GM18526 (cell line): Measurements from ENCODE around the gene BNC2.

Source experiments
- POLR2A ChIP-seq: IDR thresholded peaks from 3 replicates; pipeline ENCODE4 v1.6.1; 2011; ENCODE audit not compliant: insufficient read length; ENCODE audit errors: extremely low read depth

BNC2 gene

DNA sequence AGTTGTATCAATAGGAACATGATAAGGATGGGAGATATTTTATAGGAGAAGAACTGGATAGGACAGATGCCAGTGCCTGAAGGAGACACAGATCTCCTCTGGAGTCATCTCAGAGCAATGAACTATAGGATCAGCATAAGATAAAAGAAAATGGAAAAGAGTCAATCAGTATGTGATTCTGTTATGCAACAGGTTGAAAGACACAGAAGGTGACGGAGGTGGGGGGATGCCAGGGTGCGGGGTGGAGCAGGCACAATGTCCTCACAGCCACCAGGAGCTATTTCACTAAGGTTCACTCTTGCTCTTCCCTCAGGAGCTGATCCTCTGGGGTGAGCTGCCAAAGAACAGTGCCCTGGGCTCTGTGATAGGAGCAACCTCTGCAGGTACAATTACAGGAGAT, 179.8 kb downstream of the BNC2 start:
- TF ChIP-seq POLR2A: no peak

GRCh38 chr9:16690205-16690604, 180.3 kb downstream of the BNC2 start:
- no peak for TF ChIP-seq POLR2A

GRCh38 chr9:16689351-16689938, 181.0 kb downstream of the BNC2 start:
- no peak for TF ChIP-seq POLR2A

GRCh38 chr9:16688814-16689213, 181.7 kb downstream of the BNC2 start:
- no peak for TF ChIP-seq POLR2A

- TF ChIP-seq POLR2A: no peak
Observed at GRCh38 chr9:16687678-16688369, 182.6 kb downstream of the BNC2 start.

GRCh38 chr9:16683326-16683725, 187.1 kb downstream of the BNC2 start:
- no peak for TF ChIP-seq POLR2A

DNA sequence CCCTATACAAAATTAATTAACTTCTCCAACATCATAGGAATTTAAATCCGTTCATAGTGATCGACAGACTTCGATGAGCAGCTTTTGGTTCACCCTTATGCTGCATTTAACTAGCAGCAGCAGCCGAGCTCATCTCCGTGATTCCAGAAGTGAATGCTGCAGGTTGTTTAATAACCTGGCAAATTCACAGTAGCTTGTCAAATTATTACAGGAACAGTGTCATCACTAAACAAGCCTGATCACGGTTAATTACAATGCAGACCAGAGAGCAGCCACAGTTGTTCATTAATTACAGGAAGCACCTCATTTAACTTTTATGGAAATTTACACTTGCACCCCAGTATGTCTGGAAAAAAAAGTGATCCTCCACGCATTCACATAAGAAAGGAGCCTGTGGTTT, 188.2 kb downstream of the BNC2 start:
- no peak for TF ChIP-seq POLR2A

- no peak for TF ChIP-seq POLR2A
Observed at GRCh38 chr9:16681652-16681987, 188.8 kb downstream of the BNC2 start.

- TF ChIP-seq POLR2A: no peak
Observed at GRCh38 chr9:16680975-16681651, 189.4 kb downstream of the BNC2 start.

DNA sequence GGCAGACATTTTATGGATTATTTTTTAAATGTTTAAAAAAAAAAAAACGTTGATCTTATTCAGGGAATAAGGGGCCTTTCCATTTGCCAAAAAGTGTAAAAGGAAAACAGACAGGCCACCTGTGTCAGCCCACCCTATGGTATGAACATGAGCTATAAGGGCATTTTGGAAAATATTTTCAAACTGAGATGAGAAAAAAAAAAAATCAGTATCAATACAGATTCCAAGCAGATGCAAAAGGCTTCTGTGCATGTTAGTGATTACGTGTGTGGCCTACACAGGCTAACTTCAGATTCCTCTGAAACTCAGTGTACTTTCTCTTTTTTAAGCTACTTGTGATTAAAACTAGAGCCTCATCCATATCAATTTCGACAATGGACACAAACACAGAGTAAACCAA, 189.9 kb downstream of the BNC2 start:
- TF ChIP-seq POLR2A: no peak

- no peak for TF ChIP-seq POLR2A
Observed at GRCh38 chr9:16679327-16679821, 191.1 kb downstream of the BNC2 start.

GRCh38 chr9:16676519-16676918, 194.0 kb downstream of the BNC2 start:
- no peak for TF ChIP-seq POLR2A

- TF ChIP-seq POLR2A: no peak
Observed at GRCh38 chr9:16675131-16675530, 195.3 kb downstream of the BNC2 start.

GRCh38 chr9:16673171-16673570, 197.3 kb downstream of the BNC2 start:
- no peak for TF ChIP-seq POLR2A

DNA sequence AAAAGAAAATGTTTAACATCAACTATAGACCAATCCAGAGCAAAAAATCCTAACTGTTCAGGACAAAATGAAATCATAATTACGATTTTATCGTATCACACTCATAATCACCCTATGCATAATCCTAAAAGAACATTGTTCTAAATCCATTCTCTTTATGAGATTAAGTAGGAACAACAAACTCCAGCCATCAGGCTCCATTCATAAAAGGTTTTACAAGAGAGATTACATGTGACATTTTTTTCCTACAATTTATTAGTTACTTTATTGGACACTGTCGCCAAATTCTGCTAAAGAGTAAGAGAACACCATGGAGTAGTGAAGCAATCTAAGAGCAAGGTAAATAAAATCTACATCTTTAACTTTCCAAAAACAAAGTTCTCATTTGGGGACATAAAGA, 198.0 kb downstream of the BNC2 start:
- no peak for TF ChIP-seq POLR2A

- TF ChIP-seq POLR2A: no peak
Observed at GRCh38 chr9:16671591-16672137, 198.8 kb downstream of the BNC2 start.
